NCI-H1417 (cell line): Measurements from ENCODE around the gene TSEN15.
"Not testable (repeated sequence)": the region's sequence is repeated elsewhere in the genome, so short reads cannot be mapped to it uniquely, and the experiment has no call there.

Experiments
- DNase-seq, 3 experiments: peaks; one replicate each; lab custom pipeline; 2025; lab: John Stamatoyannopoulos, UW

The TSEN15 gene

GRCh38 chr1:184031409-184032107, 20.0 kb upstream of the TSEN15 start:
- no peak for DNase-seq

DNA sequence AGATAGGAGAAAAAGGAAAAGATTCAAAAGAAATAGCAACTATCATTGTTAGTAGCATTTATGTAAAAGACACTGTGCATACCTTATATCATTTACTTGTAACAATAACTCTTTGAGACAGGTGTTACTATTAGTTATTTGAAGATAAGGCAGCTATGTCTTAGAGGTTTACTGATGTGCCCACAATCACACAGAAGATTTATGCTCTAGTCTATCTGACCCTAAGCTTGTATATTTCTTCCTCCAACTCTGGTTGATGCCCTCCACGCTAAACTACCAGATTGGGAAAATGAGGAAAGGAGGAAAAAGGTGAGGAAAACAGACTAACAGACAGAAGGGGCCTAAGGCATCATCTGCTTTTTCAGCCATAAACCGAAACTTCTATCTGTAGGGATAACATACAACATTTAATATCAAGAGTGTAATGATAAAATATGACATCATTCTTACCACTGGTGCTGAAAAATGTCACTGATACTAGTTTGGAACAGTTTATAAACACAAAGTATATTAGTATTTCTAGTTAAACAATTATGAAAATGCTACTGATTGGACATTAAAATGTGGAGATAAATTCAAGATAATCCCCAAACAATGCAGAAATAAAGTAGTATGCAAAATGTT, 19.1 kb upstream of the TSEN15 start:
- no peak for DNase-seq

- DNase-seq, result no peak
Measured at GRCh38 chr1:184032930-184033418, 18.6 kb upstream of the TSEN15 start.

- no peak for DNase-seq
Measured at GRCh38 chr1:184033711-184034167, 17.8 kb upstream of the TSEN15 start.

DNA sequence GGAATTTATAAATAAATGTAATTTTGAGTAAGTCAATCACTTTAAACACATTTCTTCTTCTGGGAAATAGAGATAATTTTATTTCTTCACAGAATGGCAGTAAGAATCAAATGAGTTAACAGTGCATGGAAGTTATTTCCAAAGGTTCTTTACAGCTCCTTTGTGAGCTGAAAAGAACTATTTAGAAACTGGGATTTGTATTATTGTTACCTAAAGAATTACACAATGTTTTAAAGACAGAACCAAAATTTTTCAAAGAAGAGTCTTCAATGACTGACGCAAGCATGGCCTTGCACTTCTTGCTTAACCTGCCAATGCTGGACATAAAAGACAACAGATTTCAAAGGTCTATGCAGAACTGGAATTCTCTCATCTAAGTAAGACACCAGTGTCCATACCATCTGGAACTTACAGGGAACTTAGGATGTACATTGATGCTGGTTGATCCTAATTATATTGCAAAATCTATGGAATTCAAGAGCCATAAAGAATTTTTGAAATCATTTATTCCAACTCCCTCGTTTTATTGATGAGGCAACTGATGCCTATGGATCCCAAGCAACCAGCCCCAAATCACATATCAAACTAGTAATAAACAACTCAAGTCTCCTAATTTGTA, 16.7 kb upstream of the TSEN15 start:
- DNase-seq, result no peak

- DNase-seq, result no peak
Measured at GRCh38 chr1:184035719-184036516, 15.6 kb upstream of the TSEN15 start.

DNA sequence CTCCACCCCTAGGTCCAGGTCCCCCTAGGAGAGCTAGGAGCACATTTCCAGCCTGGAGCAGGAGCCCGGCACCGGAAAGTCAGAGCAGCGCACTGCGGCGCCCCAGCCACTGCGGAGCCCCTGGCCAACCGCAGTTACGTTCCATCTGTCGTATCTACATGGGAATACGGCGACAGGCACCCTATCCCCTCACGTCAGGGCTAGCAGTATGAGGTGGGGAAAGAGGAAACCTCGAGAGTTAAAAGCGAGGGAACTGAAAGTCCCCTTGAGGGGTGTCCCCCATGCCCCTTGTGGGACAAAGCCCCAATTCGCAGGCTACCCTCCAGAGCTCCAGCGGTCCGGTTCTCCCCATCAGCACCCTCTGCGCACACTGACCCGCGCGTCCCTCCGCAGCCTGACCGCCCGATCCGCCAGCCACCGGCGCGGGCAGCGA, 15.0 kb upstream of the TSEN15 start:
- DNase-seq, result no peak

- DNase-seq, result no peak
Measured at GRCh38 chr1:184037849-184038591, 13.5 kb upstream of the TSEN15 start.

DNA sequence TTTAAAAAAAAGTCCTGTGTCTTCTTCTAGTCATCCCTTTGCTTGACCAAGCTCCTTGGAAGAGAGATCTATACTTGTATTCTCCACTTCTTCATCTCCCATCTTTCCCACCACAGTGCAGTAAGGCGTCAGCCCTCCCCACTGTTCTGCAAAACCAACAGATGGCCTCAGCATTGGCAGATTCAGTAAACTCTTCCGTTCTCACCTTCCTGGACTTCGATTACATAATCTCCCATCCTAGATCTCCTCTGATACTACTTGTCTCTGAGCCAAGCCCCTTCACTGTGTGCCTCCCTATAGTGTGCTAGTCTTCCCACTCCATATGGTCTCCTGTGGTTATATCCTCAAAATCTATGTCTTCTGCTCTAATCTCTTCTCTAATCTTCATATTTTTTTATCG, 12.4 kb upstream of the TSEN15 start:
- DNase-seq, result no peak

GRCh38 chr1:184041731-184042130, 9.8 kb upstream of the TSEN15 start:
- no peak for DNase-seq

- DNase-seq, result not testable (repeated sequence)
Measured at GRCh38 chr1:184043315-184043714, 8.2 kb upstream of the TSEN15 start.

- no peak for DNase-seq
Measured at GRCh38 chr1:184044603-184045376, 6.7 kb upstream of the TSEN15 start.

GRCh38 chr1:184047541-184047940, 4.0 kb upstream of the TSEN15 start:
- DNase-seq, result not testable (repeated sequence)

GRCh38 chr1:184048561-184049240, 2.8 kb upstream of the TSEN15 start:
- no peak for DNase-seq

- no peak for DNase-seq
Measured at GRCh38 chr1:184049291-184049690, 2.2 kb upstream of the TSEN15 start.

GRCh38 chr1:184049836-184050468, 1.6 kb upstream of the TSEN15 start:
- no peak for DNase-seq

GRCh38 chr1:184050636-184051035, 894 bp upstream of the TSEN15 start:
- no peak for DNase-seq

DNA sequence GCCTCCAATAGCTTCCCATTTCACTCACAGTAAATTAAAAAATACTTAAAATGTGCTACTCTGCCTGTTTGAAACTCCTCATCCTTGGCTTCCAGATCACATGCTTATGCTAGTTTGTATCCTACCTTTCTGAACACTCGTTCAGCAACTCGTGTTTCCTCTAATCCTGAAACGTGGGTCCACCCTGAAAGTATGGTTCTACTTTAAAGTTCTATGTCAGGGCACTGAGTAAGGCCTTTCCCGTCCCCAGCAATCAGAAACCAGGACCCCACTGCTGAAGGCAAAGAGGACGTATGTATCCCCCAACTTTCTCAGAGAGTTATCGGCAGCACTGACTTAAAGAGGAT, 419 bp upstream of the TSEN15 start:
- DNase-seq, result no peak

DNA sequence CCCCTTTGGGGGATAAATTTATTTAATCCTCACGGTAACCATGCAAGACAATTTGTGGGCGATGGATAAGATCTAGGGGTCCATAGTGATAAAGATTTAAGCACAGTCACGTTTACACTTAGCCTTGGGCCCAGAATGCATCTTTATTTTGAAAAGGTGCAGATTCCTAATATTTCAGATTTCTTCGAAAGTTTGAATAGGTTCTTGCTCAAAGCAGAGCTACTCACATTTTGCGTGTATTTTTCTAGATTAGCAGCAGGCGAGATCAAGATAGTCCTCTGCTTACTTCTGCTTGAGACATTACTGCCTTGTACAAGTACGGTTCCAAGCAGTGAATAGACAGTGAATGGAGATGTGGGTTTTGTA, 647 bp downstream of the TSEN15 start:
- DNase-seq, result no peak

GRCh38 chr1:184052750-184053149, 1.2 kb downstream of the TSEN15 start:
- DNase-seq, result no peak
